Colonic mucosa (tissue), 4 donors: Measurements from ENCODE around the gene SLC16A13. TPM values are rescaled to one million over a fixed set of nuclear protein-coding genes. Genes with fewer than 3 reads are reported as not detected.

ENCODE experiments used
- DNase-seq: peaks from one replicate; pipeline ENCODE4 v3.0.0-alpha.2; 2020
- H3K27ac ChIP-seq: fragments of 200-600 bp; one replicate; pipeline ENCODE4 v1.8.0; 2021
- H3K27me3 ChIP-seq: fragments of 200-600 bp; one replicate; pipeline ENCODE4 v1.8.0; 2021
- H3K36me3 ChIP-seq: fragments of 200-600 bp; one replicate; pipeline ENCODE4 v1.8.0; 2021
- H3K4me1 ChIP-seq: fragments of 200-600 bp; one replicate; pipeline ENCODE4 v1.8.0; 2021; ENCODE audit warnings: mild to moderate bottlenecking
- H3K4me3 ChIP-seq: fragments of 200-600 bp; one replicate; pipeline ENCODE4 v1.8.0; 2021
- H3K9ac ChIP-seq, 2 donors: one replicate each; pipeline ENCODE4 v1.7.0; 2013; ENCODE audit warnings: control low read depth in 2 of 2, low read depth in 2 of 2, low read length in 2 of 2
- H3K9me3 ChIP-seq: fragments of 200-600 bp; one replicate; pipeline ENCODE4 v1.8.0; 2021
- intact Hi-C: fragments of 100-400 bp; cut with DNase I; formaldehyde crosslinking; loops from one replicate; pipeline ENCODE4 v1.14.1; 2022
- total RNA-seq, 2 donors: library from RNA; stranded (reverse); fragmentation: NEBNext Ultra II Directional in 1 of 2; extraction: Animal tissue kit (Norgen Biotek cat#: 25700) in 1 of 2; gene quantifications; one replicate each; pipeline ENCODE4 v1.2.1, GENCODE V29; 2021
- TF ChIP-seq, protein P1 (sequence below): fragments of 200-600 bp; IDR thresholded peaks from one replicate; pipeline ENCODE4 v1.8.0; 2022; ENCODE audit warnings: antibody characterized with exemption, mild to moderate bottlenecking
- donor health status: healthy.
- donor health status: DM: no; HTN: no; CAD: no.
- donor health status: DM: no; HTN: no; CAD: no.

Gene SLC16A13
- total RNA-seq, 2 donors from 2014 or later: 11.0 to 13.9 TPM

DNA sequence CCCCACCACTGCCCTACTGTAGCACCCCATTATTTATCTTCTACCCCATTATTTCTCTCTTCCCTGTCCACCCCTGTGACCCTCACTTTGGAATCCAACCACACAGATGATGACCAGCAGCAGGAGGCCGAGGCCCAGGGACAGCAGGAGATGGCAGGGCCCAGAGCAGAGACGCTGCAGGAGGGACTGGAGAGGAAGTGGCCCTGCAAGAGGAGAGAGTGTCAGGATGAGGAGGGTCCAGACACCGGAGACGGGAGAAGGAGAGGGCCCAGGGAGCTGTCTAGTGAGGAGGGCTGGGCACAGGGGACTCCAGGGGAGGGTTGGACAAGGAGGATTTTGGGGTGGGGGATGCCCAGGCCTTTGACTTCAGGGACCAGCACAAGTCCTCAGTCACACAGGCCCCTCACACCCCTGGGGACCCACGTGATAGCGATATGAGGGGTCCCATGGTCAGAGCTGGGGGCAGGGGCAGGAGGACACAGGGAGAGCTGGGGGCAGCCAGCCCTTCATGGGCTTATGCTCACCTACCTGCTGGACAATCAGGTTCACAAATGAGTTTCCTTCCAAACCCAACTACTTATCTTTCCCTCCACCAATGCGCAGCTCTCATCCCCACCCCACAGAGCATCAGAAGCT, 42.2 kb downstream of the SLC16A13 start:
- intact Hi-C loops: no loop called here
- H3K4me1 ChIP-seq: no peaks in the 10 kb centered on the region
- no peaks in the 10 kb centered on the region for H3K36me3 ChIP-seq
- H3K4me3 ChIP-seq: no peak overlapping the region
- TF ChIP-seq, protein P1, sequence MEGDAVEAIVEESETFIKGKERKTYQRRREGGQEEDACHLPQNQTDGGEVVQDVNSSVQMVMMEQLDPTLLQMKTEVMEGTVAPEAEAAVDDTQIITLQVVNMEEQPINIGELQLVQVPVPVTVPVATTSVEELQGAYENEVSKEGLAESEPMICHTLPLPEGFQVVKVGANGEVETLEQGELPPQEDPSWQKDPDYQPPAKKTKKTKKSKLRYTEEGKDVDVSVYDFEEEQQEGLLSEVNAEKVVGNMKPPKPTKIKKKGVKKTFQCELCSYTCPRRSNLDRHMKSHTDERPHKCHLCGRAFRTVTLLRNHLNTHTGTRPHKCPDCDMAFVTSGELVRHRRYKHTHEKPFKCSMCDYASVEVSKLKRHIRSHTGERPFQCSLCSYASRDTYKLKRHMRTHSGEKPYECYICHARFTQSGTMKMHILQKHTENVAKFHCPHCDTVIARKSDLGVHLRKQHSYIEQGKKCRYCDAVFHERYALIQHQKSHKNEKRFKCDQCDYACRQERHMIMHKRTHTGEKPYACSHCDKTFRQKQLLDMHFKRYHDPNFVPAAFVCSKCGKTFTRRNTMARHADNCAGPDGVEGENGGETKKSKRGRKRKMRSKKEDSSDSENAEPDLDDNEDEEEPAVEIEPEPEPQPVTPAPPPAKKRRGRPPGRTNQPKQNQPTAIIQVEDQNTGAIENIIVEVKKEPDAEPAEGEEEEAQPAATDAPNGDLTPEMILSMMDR: no peak
- H3K27ac ChIP-seq: no peak overlapping the region
- no peak for DNase-seq
- H3K27me3 ChIP-seq: no peaks in the 10 kb centered on the region
- peak overlapping the region in 1 of 2 donors; percentile 35 for H3K9ac ChIP-seq
- no peaks in the 10 kb centered on the region for H3K9me3 ChIP-seq

DNA sequence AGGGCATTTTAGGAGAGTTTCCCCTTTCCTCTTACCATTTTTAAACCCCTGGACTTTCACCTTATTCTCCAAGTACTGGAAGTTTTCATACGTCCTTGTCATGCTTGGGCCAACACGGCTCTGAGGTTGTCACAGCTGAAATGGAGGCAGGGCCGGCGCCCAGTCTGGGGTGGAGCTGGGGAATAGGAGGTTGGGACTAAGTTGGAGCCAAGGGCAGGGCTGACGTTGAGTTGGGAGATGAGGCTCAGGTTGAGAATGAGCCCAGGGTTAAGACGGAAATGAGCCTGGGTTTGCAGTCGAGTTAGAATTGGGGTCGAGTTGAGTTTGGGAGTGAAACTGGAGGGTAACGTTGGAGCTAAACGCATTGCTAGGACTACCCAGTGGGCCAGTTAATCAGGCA, 42.9 kb downstream of the SLC16A13 start:
- H3K27ac ChIP-seq: no peak overlapping the region
- no peak overlapping the region for H3K9ac ChIP-seq
- no peak for DNase-seq
- no peaks in the 10 kb centered on the region for H3K9me3 ChIP-seq
- no peaks in the 10 kb centered on the region for H3K36me3 ChIP-seq
- TF ChIP-seq, protein P1: no peak
- intact Hi-C loops: no loop called here
- no peaks in the 10 kb centered on the region for H3K4me1 ChIP-seq
- H3K4me3 ChIP-seq: no peak overlapping the region
- H3K27me3 ChIP-seq: no peaks in the 10 kb centered on the region

DNA sequence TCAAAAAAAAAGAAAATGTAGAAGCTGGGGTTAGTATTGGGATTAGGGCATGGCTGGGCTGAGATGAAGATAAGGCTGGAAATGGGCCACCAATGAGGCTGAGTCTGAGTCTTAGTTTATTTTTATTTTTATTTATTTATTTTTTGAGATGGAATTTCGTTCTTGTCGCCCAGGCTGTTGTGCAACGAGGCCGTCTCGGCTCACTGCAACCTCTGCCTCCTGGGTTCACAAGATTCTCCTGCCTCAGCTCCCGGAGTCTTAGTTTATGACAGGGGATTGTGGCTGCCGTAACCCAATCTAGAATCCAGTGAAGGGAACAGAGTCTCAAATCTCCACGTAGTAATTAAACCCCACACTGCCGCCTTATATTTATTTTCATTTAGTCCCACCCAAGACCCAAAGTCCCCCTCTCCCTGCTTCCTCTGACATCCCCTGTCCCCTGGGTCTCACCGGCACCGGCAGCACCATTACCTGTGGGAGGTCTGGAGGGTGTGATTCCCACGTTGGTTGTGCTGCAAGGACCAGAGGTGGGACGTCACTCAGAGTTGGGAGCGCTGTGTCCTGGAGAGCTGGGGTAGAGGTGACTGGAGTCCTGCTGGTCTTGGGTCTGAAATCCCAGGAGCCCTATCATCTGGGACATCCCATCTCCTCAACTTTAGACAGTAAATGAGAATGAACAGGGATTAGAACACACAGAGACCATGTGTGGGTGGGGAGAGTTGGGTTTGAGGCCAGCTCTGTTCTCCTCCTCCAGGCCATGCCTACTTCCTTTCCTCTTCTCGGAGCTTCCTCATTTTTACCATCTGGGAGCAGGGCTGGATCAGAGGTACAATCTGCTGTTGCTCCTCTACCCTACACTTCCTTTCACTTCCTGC, 44.0 kb downstream of the SLC16A13 start, which contains the start of gene CLEC10A:
Gene CLEC10A, minus strand, starts transcription at position 671 of the 875 bp plus-strand sequence. CDS start 1,439 bp downstream, outside the sequence.
- Histone ChIP-seq H3K27ac (no peak within 1 kb of the TSS), H3K27me3 (no peaks in the 10 kb centered on the region), H3K4me1 (no peaks in the 10 kb centered on the region), H3K4me3 (no peak within 1 kb of the TSS), H3K9me3 (no peaks in the 10 kb centered on the region), H3K36me3 (no peaks in the 10 kb centered on the region), H3K9ac (peak within 1 kb of the TSS in 1 of 2 donors; percentile 12)
- TF ChIP-seq, protein P1: no peak
- DNase-seq: no peak
- intact Hi-C loops: no loop called here

DNA sequence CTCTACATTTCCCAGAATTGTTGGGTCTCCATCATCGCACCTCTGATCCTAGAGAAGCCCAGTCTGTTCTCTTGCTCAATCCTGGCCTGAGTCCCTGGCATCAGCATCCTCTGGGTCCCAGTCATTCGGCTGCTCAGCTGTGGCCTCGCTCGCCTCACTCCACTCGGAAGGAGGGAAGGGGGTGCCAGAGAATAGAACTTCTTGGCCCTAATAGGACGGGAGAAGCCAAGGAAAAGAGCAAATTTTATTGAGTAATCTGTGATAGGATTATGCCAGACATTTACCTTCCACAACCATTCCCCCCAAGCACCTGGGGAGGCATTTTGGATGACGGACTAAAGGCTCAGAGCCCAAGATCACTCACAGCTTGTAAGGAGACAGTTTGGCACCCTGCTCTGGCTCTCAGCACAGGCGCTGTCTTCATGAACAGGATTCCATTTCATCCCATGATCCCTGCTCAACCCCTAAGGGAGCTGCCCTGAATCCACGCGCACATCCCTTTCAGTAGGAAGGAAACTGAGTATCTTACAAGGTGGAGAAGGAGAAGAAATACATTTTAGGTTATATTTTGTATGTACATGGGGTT, 44.7 kb downstream of the SLC16A13 start:
- H3K4me3 ChIP-seq: no peak overlapping the region
- H3K9ac ChIP-seq: no peak overlapping the region
- no peaks in the 10 kb centered on the region for H3K36me3 ChIP-seq
- no peaks in the 10 kb centered on the region for H3K9me3 ChIP-seq
- H3K4me1 ChIP-seq: no peaks in the 10 kb centered on the region
- no peak for DNase-seq
- intact Hi-C loops: no loop called here
- no peak overlapping the region for H3K27ac ChIP-seq
- no peaks in the 10 kb centered on the region for H3K27me3 ChIP-seq
- TF ChIP-seq, protein P1: no peak

DNA sequence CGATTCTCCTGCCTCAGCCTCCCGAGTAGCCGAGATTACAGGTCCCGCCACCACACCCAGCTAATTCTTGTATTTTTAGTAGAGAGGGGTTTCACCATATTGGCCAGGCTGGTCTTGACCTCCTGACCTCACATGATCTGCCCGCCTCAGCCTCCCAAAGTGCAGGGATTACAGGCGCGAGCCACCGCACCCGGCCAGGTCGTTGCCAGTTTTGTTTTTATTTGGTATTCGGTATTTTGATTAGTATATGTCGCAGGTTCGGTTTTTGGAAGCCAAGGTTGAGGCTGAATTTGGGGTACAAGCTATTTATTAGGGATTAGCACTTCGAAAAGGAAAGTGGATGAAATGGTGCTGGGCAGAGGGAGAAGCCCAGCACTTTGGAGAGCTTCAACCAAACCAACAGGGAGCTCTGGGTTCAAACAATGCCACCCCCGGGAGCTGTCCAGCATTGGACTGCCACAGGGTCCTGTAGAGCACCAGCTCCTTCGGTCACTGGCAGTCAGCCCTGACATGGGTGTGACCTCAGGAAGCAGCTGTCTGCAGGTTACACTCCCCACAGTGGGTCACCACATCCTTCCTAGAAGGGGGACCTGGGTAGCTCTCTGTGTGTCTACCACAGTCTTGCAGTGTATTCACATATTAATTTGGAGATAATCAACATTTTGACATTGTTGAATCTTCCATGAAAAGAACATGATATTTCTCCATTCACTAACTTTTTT, 45.7 kb downstream of the SLC16A13 start:
- Histone ChIP-seq H3K9ac (no peak overlapping the region), H3K9me3 (no peaks in the 10 kb centered on the region), H3K4me3 (no peak overlapping the region), H3K27me3 (no peaks in the 10 kb centered on the region), H3K36me3 (no peaks in the 10 kb centered on the region), H3K4me1 (no peaks in the 10 kb centered on the region), H3K27ac (no peak overlapping the region)
- DNase-seq: no peak
- intact Hi-C loops: no loop called here
- TF ChIP-seq, protein P1: no peak
